K562 (cell line): ENCODE measurements around the gene HPCAL1. TPM values are rescaled to one million over a fixed set of nuclear protein-coding genes. Genes with fewer than 3 reads are reported as not detected.

Source experiments
- BMI1 ChIP-seq: fragments of 150-350 bp; IDR thresholded peaks from 2 replicates; pipeline ENCODE4 v1.6.1; 2014; ENCODE audit warnings: low read length
- ETV6 ChIP-seq, 3 experiments: fragments of 150-350 bp in 1 of 3; sonication (generic) in 1 of 3; formaldehyde crosslinking in 1 of 3; IDR thresholded peaks; 2 replicates each; pipeline versions ENCODE4 v1.6.1 to v1.8.0; 2014 to 2022; ENCODE audit warnings: borderline replicate concordance in 2 of 3, low read depth in 2 of 3, antibody characterized with exemption in 1 of 3, low read length in 1 of 3, mild to moderate bottlenecking in 1 of 3, missing genetic modification reagents in 1 of 3
- MAFF ChIP-seq: IDR thresholded peaks from 2 replicates; pipeline ENCODE4 v1.6.1; 2012; ENCODE audit warnings: low read length, improper control_type of control experiment
- MEF2A ChIP-seq: IDR thresholded peaks from 2 replicates; pipeline ENCODE4 v1.6.1; 2011; ENCODE audit warnings: low read depth, mild to moderate bottlenecking, low read length, moderate library complexity; ENCODE audit not compliant: control insufficient read depth
- PML ChIP-seq: IDR thresholded peaks from 2 replicates; pipeline ENCODE4 v1.6.1; 2012; ENCODE audit warnings: low read length, inconsistent platforms
- POLR2B ChIP-seq: fragments of 450-650 bp; IDR thresholded peaks from 2 replicates; pipeline ENCODE4 v1.6.1; 2018; ENCODE audit warnings: low read depth; ENCODE audit not compliant: partially characterized antibody
- TARDBP ChIP-seq: fragments of 450-650 bp; IDR thresholded peaks from 2 replicates; pipeline ENCODE4 v1.6.1; 2016
- TCF3 ChIP-seq: sonication (generic); formaldehyde crosslinking; IDR thresholded peaks from 2 replicates; pipeline ENCODE4 v1.4.0; 2020; ENCODE audit warnings: mild to moderate bottlenecking, missing genetic modification reagents
- ZEB2 ChIP-seq: fragments of 450-650 bp; IDR thresholded peaks from 2 replicates; pipeline ENCODE4 v1.6.1; 2016
- ZNF143 ChIP-seq: sonication (generic); formaldehyde crosslinking; IDR thresholded peaks from 2 replicates; pipeline ENCODE4 v1.9.0; 2022; ENCODE audit warnings: mild to moderate bottlenecking, missing genetic modification reagents
- ZNF583 ChIP-seq: fragments of 250-450 bp; sonication (Bioruptor Pico); IDR thresholded peaks from 2 replicates; pipeline ENCODE4 v1.4.0; 2020
- polyA plus RNA-seq, 8 experiments: library from polyadenylated mRNA; depleted of rRNA in 4 of 8; stranded (reverse) in 5 of 8; unstranded in 3 of 8; fragments of >200 nt; fragmentation: Nextera tagmentation in 2 of 8; fragmentation: Illumina TruSeq in 1 of 8; extraction: Ambion mirVana in 2 of 8; extraction: Trizol in 1 of 8; gene quantifications; 2 replicates each; pipeline versions ENCODE4 v1.2.1 to v1.2.3, GENCODE V29; 2011 to 2014; ENCODE audit warnings: inconsistent platforms in 1 of 8, missing spikeins in 1 of 8
- total RNA-seq, 7 experiments: library from RNA; depleted of rRNA in 6 of 7; stranded (reverse); fragments of >200 nt in 6 of 7; fragmentation: Illumina TruSeq in 2 of 7; extraction: Trizol in 2 of 7; gene quantifications; 2 replicates each; pipeline versions ENCODE4 v1.2.1 to v1.2.3, GENCODE V29; 2011 to 2021; ENCODE audit warnings: low replicate concordance in 1 of 7
- TF ChIP-seq, protein P1 (sequence below): fragments of 200-600 bp; sonication (generic); IDR thresholded peaks from one replicate; pipeline ENCODE4 v1.6.1; 2012; ENCODE audit warnings: mild to moderate bottlenecking, low read depth, low read length, inconsistent platforms
- TF ChIP-seq, protein P2 (sequence below): sonication (generic); formaldehyde crosslinking; IDR thresholded peaks from 2 replicates; pipeline ENCODE4 v1.8.0; 2023; ENCODE audit warnings: mild to moderate bottlenecking, missing genetic modification reagents
- TF ChIP-seq, protein P3 (sequence below): fragments of 450-650 bp; formaldehyde crosslinking; IDR thresholded peaks from 2 replicates; pipeline ENCODE4 v1.4.0; 2020; ENCODE audit warnings: mild to moderate bottlenecking

Gene HPCAL1
- total and polyA plus RNA-seq, 9 of the 15 experiments (the other 6 are each of a cell fraction or from before 2014, with no cell fraction given): 2.7 to 65.5 (median 23.9) TPM

DNA sequence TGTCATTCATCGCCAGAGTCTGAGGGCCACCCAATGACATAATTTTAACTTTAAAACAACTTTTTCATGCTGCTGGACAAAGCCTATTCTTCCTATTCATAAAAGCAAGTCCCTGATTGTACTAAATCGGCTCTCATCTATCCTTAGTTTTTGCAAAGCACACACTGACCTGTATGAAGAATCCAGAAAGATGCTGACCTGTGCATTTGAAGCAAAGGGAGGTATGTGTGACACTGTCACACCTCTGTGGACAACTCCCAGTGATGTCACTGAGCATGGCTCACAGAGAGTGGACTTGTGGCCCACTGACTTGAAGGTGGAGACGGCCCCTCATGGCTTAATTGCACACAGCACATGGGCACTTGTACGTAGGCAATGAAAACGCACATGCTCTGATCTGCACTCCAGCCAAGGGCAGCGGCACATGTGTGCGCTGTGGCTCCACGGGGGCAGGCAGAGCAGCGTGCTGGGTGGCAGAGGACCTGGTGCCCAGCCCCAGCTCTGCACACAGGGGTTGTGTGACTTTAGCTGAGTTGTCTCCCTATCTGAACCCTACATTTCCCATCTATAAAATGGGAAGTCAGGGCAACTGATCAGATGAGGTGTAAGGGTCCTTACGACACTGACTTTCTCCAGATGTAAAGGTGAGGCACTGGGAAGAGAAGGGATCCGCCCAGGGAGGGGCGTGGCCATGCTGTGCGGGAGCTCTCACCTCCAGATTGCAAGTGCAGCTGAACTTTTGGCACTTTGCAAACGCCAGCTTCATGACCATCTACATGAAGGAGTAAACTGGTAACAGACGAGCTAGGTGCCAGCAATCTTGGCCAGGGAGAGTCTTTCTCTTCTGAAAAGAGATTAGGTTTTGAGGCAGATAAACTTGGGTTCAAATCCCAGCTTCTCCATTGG, 159.7 kb downstream of the HPCAL1 start (continued):
- TF ChIP-seq ETV6 (IDR thresholded peaks at IDR 0.05; ENCODE audit: borderline replicate concordance in 1 of 2, low read depth in 2 of 2, low read length in 1 of 2) (no peak), ETV6 (CRISPR knock-in tag; IDR thresholded peaks at IDR 0.05; ENCODE audit: borderline replicate concordance) (no peak), ZEB2 (no peak), MEF2A (no peak), PML (no peak), ZNF583 (CRISPR knock-in tag) (no peak), POLR2B (no peak), ZNF143 (CRISPR knock-in tag) (peak; percentile 23; the same call in 1 of the 2 replicates), TCF3 (CRISPR knock-in tag) (no peak), MAFF (0 out of 2 replicates have a peak, but pooled peaks have one; percentile 15), BMI1 (no peak), TARDBP (no peak)
- TF ChIP-seq, protein P1, sequence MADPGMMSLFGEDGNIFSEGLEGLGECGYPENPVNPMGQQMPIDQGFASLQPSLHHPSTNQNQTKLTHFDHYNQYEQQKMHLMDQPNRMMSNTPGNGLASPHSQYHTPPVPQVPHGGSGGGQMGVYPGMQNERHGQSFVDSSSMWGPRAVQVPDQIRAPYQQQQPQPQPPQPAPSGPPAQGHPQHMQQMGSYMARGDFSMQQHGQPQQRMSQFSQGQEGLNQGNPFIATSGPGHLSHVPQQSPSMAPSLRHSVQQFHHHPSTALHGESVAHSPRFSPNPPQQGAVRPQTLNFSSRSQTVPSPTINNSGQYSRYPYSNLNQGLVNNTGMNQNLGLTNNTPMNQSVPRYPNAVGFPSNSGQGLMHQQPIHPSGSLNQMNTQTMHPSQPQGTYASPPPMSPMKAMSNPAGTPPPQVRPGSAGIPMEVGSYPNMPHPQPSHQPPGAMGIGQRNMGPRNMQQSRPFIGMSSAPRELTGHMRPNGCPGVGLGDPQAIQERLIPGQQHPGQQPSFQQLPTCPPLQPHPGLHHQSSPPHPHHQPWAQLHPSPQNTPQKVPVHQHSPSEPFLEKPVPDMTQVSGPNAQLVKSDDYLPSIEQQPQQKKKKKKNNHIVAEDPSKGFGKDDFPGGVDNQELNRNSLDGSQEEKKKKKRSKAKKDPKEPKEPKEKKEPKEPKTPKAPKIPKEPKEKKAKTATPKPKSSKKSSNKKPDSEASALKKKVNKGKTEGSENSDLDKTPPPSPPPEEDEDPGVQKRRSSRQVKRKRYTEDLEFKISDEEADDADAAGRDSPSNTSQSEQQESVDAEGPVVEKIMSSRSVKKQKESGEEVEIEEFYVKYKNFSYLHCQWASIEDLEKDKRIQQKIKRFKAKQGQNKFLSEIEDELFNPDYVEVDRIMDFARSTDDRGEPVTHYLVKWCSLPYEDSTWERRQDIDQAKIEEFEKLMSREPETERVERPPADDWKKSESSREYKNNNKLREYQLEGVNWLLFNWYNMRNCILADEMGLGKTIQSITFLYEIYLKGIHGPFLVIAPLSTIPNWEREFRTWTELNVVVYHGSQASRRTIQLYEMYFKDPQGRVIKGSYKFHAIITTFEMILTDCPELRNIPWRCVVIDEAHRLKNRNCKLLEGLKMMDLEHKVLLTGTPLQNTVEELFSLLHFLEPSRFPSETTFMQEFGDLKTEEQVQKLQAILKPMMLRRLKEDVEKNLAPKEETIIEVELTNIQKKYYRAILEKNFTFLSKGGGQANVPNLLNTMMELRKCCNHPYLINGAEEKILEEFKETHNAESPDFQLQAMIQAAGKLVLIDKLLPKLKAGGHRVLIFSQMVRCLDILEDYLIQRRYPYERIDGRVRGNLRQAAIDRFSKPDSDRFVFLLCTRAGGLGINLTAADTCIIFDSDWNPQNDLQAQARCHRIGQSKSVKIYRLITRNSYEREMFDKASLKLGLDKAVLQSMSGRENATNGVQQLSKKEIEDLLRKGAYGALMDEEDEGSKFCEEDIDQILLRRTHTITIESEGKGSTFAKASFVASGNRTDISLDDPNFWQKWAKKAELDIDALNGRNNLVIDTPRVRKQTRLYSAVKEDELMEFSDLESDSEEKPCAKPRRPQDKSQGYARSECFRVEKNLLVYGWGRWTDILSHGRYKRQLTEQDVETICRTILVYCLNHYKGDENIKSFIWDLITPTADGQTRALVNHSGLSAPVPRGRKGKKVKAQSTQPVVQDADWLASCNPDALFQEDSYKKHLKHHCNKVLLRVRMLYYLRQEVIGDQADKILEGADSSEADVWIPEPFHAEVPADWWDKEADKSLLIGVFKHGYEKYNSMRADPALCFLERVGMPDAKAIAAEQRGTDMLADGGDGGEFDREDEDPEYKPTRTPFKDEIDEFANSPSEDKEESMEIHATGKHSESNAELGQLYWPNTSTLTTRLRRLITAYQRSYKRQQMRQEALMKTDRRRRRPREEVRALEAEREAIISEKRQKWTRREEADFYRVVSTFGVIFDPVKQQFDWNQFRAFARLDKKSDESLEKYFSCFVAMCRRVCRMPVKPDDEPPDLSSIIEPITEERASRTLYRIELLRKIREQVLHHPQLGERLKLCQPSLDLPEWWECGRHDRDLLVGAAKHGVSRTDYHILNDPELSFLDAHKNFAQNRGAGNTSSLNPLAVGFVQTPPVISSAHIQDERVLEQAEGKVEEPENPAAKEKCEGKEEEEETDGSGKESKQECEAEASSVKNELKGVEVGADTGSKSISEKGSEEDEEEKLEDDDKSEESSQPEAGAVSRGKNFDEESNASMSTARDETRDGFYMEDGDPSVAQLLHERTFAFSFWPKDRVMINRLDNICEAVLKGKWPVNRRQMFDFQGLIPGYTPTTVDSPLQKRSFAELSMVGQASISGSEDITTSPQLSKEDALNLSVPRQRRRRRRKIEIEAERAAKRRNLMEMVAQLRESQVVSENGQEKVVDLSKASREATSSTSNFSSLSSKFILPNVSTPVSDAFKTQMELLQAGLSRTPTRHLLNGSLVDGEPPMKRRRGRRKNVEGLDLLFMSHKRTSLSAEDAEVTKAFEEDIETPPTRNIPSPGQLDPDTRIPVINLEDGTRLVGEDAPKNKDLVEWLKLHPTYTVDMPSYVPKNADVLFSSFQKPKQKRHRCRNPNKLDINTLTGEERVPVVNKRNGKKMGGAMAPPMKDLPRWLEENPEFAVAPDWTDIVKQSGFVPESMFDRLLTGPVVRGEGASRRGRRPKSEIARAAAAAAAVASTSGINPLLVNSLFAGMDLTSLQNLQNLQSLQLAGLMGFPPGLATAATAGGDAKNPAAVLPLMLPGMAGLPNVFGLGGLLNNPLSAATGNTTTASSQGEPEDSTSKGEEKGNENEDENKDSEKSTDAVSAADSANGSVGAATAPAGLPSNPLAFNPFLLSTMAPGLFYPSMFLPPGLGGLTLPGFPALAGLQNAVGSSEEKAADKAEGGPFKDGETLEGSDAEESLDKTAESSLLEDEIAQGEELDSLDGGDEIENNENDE: no peak
- TF ChIP-seq, protein P2, sequence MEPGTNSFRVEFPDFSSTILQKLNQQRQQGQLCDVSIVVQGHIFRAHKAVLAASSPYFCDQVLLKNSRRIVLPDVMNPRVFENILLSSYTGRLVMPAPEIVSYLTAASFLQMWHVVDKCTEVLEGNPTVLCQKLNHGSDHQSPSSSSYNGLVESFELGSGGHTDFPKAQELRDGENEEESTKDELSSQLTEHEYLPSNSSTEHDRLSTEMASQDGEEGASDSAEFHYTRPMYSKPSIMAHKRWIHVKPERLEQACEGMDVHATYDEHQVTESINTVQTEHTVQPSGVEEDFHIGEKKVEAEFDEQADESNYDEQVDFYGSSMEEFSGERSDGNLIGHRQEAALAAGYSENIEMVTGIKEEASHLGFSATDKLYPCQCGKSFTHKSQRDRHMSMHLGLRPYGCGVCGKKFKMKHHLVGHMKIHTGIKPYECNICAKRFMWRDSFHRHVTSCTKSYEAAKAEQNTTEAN (CRISPR knock-in tag): no peak
- TF ChIP-seq, protein P3, sequence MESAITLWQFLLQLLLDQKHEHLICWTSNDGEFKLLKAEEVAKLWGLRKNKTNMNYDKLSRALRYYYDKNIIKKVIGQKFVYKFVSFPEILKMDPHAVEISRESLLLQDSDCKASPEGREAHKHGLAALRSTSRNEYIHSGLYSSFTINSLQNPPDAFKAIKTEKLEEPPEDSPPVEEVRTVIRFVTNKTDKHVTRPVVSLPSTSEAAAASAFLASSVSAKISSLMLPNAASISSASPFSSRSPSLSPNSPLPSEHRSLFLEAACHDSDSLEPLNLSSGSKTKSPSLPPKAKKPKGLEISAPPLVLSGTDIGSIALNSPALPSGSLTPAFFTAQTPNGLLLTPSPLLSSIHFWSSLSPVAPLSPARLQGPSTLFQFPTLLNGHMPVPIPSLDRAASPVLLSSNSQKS: no peak
